GM19397 (cell line): ENCODE data around the gene ALDH16A1.
"Not testable (repeated sequence)": the region's sequence is repeated elsewhere in the genome, so short reads cannot be mapped to it uniquely, and the experiment has no call there.

Source experiments
- ATAC-seq: cut with Tn5 transposase; IDR thresholded peaks from one replicate; pipeline ENCODE4 v1.9.1; 2021; ENCODE audit warnings: mild to moderate bottlenecking, moderate library complexity; ENCODE audit not compliant: unreplicated experiment

Gene ALDH16A1

GRCh38 chr19:49461656-49462055, 8.6 kb downstream of the ALDH16A1 start:
- no peak for ATAC-seq

GRCh38 chr19:49462492-49462891, 9.5 kb downstream of the ALDH16A1 start:
- ATAC-seq, result no peak

GRCh38 chr19:49463960-49464740, 11.1 kb downstream of the ALDH16A1 start:
- ATAC-seq, result no peak

GRCh38 chr19:49465371-49465770, 12.3 kb downstream of the ALDH16A1 start:
- no peak for ATAC-seq

- no peak for ATAC-seq
These were observed 15.2 kb downstream of the ALDH16A1 start for GRCh38 chr19:49468199-49468598.

- ATAC-seq, result peak; percentile 57
These were observed 15.9 kb downstream of the ALDH16A1 start for GRCh38 chr19:49468746-49469447.

GRCh38 chr19:49469828-49470614, 17.0 kb downstream of the ALDH16A1 start:
- no peak for ATAC-seq

GRCh38 chr19:49470615-49470978, 17.6 kb downstream of the ALDH16A1 start:
- ATAC-seq, result no peak

GRCh38 chr19:49472936-49473335, 19.9 kb downstream of the ALDH16A1 start:
- no peak for ATAC-seq

GRCh38 chr19:49473501-49473867, 20.5 kb downstream of the ALDH16A1 start:
- ATAC-seq, result not testable (repeated sequence)

- no peak for ATAC-seq
These were observed 21.0 kb downstream of the ALDH16A1 start, which contains the start of gene FLT3LG for GRCh38 chr19:49473868-49474541. FLT3LG (plus strand) TSS chr19:49474215; CDS start chr19:49474640, 425 bp downstream.

GRCh38 chr19:49474542-49474924, 21.5 kb downstream of the ALDH16A1 start:
- ATAC-seq, result no peak

GRCh38 chr19:49475191-49475917, 22.3 kb downstream of the ALDH16A1 start:
- ATAC-seq, result no peak

- ATAC-seq, result no peak
These were observed 23.2 kb downstream of the ALDH16A1 start for GRCh38 chr19:49475995-49476880.

- no peak for ATAC-seq
These were observed 27.1 kb downstream of the ALDH16A1 start for GRCh38 chr19:49479975-49480628.

- ATAC-seq, result no peak
These were observed 28.1 kb downstream of the ALDH16A1 start for GRCh38 chr19:49481020-49481683.

- ATAC-seq, result no peak
These were observed 33.2 kb downstream of the ALDH16A1 start for GRCh38 chr19:49486232-49486631.

- ATAC-seq, result no peak
These were observed 33.8 kb downstream of the ALDH16A1 start for GRCh38 chr19:49486710-49487276.
